MM.1S (cell line): ENCODE results near the gene PLA2G4A.

Source experiments
- DNase-seq: peaks from one replicate; pipeline ENCODE4 v3.0.0-alpha.2; 2015
- H2AFZ ChIP-seq: fragments of 300-600 bp; sonication (generic); 2 replicates; pipeline ENCODE4 v1.6.0; 2016; ENCODE audit warnings: antibody characterized with exemption, low read length
- H3F3A ChIP-seq: fragments of 300-600 bp; sonication (generic); 2 replicates; pipeline ENCODE4 v1.6.1; 2016; ENCODE audit warnings: mild to moderate bottlenecking, antibody characterized with exemption, low read length, moderate library complexity, mixed read lengths; ENCODE audit not compliant: insufficient read depth
- H3K27ac ChIP-seq: fragments of 300-600 bp; sonication (generic); 2 replicates; pipeline ENCODE4 v1.5.1; 2016; ENCODE audit warnings: mild to moderate bottlenecking, low read length
- H3K27me3 ChIP-seq: fragments of 300-600 bp; sonication (generic); replicated peaks from 2 replicates; pipeline ENCODE4 v1.6.0; 2016; ENCODE audit warnings: low read length; ENCODE audit not compliant: insufficient read depth
- H3K36me3 ChIP-seq: fragments of 300-600 bp; sonication (generic); replicated peaks from 2 replicates; pipeline ENCODE4 v1.6.1; 2016; ENCODE audit warnings: mild to moderate bottlenecking, low read length, mixed read lengths; ENCODE audit not compliant: insufficient read depth
- H3K4me1 ChIP-seq: fragments of 300-600 bp; sonication (generic); 2 replicates; pipeline ENCODE4 v1.6.1; 2016; ENCODE audit warnings: low read length, mixed read lengths
- H3K4me2 ChIP-seq: fragments of 300-600 bp; sonication (generic); 2 replicates; pipeline ENCODE4 v1.6.0; 2016; ENCODE audit warnings: low read depth, low read length
- H3K4me3 ChIP-seq: fragments of 300-600 bp; sonication (generic); 2 replicates; pipeline ENCODE4 v1.5.1; 2016; ENCODE audit warnings: low read length, mixed read lengths
- H3K79me2 ChIP-seq: fragments of 300-600 bp; sonication (generic); 2 replicates; pipeline ENCODE4 v1.6.1; 2016; ENCODE audit warnings: mixed run types, low read length, mixed read lengths
- H3K9ac ChIP-seq: fragments of 300-600 bp; sonication (generic); 2 replicates; pipeline ENCODE4 v1.6.1; 2016; ENCODE audit warnings: low read length, mixed read lengths
- H3K9me2 ChIP-seq: fragments of 300-600 bp; sonication (generic); replicated peaks from 2 replicates; pipeline ENCODE4 v1.6.1; 2016; ENCODE audit warnings: mild to moderate bottlenecking, low read length, mixed read lengths; ENCODE audit not compliant: insufficient read depth
- H3K9me3 ChIP-seq: fragments of 300-600 bp; sonication (generic); replicated peaks from 2 replicates; pipeline ENCODE4 v1.6.1; 2016; ENCODE audit warnings: mild to moderate bottlenecking, low read length, mixed read lengths; ENCODE audit not compliant: insufficient read depth
- H4K20me1 ChIP-seq: fragments of 300-600 bp; sonication (generic); 2 replicates; pipeline ENCODE4 v1.6.1; 2016; ENCODE audit warnings: mild to moderate bottlenecking, low read length, moderate library complexity, mixed read lengths; ENCODE audit not compliant: insufficient read depth
- EZH2 ChIP-seq: fragments of 300-600 bp; sonication (generic); optimal IDR thresholded peaks from 2 replicates; pipeline ENCODE3; 2017; ENCODE audit warnings: low read depth, mild to moderate bottlenecking, antibody characterized with exemption, low read length, mixed read lengths
- EZH2phosphoT487 ChIP-seq: fragments of 300-600 bp; sonication (generic); IDR thresholded peaks from 2 replicates; pipeline ENCODE4 v1.6.1; 2018; ENCODE audit warnings: antibody characterized with exemption, low read length
- TF ChIP-seq, protein P1 (sequence below): fragments of 300-600 bp; sonication (generic); IDR thresholded peaks from 2 replicates; pipeline ENCODE4 v1.5.1; 2016; ENCODE audit warnings: antibody characterized with exemption, low read length, mixed read lengths

Gene PLA2G4A

GRCh38 chr1:186838380-186839040 lies 9.8 kb downstream of the PLA2G4A start:
- Histone ChIP-seq H3K27me3 (no peaks in the 10 kb centered on the region), H3K9ac (no peak overlapping the region), H3K36me3 (peaks cover 2% of the 10 kb centered on the region; the same call in 1 of the 2 replicates), H3K4me2 (no peak overlapping the region), H3K79me2 (peaks cover 42% of the 10 kb centered on the region), H3K9me2 (no peaks in the 10 kb centered on the region), H3K27ac (no peak overlapping the region), H3K4me1 (0 out of 2 replicates have a peak, but pooled peaks cover 10% of the 10 kb centered on the region), H3K4me3 (no peak overlapping the region), H2AFZ (no peak overlapping the region), H4K20me1 (no peaks in the 10 kb centered on the region), H3K9me3 (no peaks in the 10 kb centered on the region), H3F3A (no peaks in the 10 kb centered on the region)
- no peak for TF ChIP-seq EZH2phosphoT487
- TF ChIP-seq, protein P1, sequence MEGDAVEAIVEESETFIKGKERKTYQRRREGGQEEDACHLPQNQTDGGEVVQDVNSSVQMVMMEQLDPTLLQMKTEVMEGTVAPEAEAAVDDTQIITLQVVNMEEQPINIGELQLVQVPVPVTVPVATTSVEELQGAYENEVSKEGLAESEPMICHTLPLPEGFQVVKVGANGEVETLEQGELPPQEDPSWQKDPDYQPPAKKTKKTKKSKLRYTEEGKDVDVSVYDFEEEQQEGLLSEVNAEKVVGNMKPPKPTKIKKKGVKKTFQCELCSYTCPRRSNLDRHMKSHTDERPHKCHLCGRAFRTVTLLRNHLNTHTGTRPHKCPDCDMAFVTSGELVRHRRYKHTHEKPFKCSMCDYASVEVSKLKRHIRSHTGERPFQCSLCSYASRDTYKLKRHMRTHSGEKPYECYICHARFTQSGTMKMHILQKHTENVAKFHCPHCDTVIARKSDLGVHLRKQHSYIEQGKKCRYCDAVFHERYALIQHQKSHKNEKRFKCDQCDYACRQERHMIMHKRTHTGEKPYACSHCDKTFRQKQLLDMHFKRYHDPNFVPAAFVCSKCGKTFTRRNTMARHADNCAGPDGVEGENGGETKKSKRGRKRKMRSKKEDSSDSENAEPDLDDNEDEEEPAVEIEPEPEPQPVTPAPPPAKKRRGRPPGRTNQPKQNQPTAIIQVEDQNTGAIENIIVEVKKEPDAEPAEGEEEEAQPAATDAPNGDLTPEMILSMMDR = no peak
- TF ChIP-seq EZH2 = no peak
- no peak for DNase-seq

DNA sequence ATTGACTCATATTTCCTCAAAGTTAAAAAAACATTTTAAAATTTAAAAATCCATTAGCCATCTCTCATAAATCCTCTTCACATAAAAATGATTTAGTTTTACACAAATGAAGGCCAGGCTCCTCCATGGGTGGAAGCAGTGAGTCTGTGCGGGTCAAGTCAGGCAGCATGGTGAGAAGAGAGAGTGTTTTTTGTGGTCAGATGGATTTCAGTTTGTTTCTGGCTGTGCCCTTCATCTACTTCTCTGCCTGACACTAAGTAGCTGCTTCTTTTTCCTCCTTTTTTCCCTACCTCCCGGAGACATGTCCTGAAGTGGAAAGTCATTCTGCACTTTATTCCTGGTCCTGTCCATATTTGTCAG lies 10.3 kb downstream of the PLA2G4A start:
- H3K4me3 ChIP-seq = no peak overlapping the region
- H3K9me3 ChIP-seq = no peaks in the 10 kb centered on the region
- H3K9ac ChIP-seq = no peak overlapping the region
- H3K4me2 ChIP-seq = no peak overlapping the region
- H3K79me2 ChIP-seq = peaks cover 40% of the 10 kb centered on the region
- H3K27me3 ChIP-seq = no peaks in the 10 kb centered on the region
- no peaks in the 10 kb centered on the region for H4K20me1 ChIP-seq
- H3K9me2 ChIP-seq = no peaks in the 10 kb centered on the region
- no peaks in the 10 kb centered on the region for H3F3A ChIP-seq
- 0 out of 2 replicates have a peak, but pooled peaks cover 10% of the 10 kb centered on the region for H3K4me1 ChIP-seq
- DNase-seq = no peak
- no peak overlapping the region for H2AFZ ChIP-seq
- TF ChIP-seq EZH2 (no peak), EZH2phosphoT487 (no peak)
- TF ChIP-seq, protein P1 = no peak
- peaks cover 2% of the 10 kb centered on the region; the same call in 1 of the 2 replicates for H3K36me3 ChIP-seq
- H3K27ac ChIP-seq = no peak overlapping the region

DNA sequence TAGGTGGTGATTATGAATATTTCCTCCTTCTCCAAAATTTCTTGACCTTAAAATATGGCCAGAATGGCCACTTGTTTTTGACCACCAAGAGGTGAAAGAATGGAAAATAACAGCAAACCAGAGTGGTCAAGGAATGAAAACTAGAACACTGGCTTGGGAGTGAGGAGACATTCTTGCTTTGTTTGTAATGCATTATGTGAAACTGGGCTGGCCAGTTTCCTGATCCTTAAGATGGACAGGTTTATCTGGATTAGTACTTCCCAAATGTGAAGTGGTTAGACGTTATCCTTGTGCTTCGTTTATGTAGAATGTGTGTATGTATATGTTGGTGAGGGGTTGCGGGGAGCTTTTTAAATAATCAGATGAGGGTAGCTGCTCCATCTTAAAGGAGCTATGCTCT lies 12.8 kb downstream of the PLA2G4A start:
- peaks cover 29% of the 10 kb centered on the region for H3K79me2 ChIP-seq
- no peaks in the 10 kb centered on the region for H3K9me3 ChIP-seq
- no peak for DNase-seq
- H3K9me2 ChIP-seq = no peaks in the 10 kb centered on the region
- H3K27ac ChIP-seq = no peak overlapping the region
- H4K20me1 ChIP-seq = no peaks in the 10 kb centered on the region
- H3K4me2 ChIP-seq = no peak overlapping the region
- peaks cover 9% of the 10 kb centered on the region for H3F3A ChIP-seq
- H3K9ac ChIP-seq = no peak overlapping the region
- no peak overlapping the region for H2AFZ ChIP-seq
- peaks cover 20% of the 10 kb centered on the region for H3K4me1 ChIP-seq
- no peaks in the 10 kb centered on the region for H3K27me3 ChIP-seq
- H3K36me3 ChIP-seq = 0 out of 2 replicates have a peak, but pooled peaks cover 2% of the 10 kb centered on the region
- no peak for TF ChIP-seq EZH2phosphoT487
- TF ChIP-seq EZH2 = no peak
- TF ChIP-seq, protein P1 = no peak
- H3K4me3 ChIP-seq = no peak overlapping the region
